Right cardiac atrium (tissue), 5 donors: ENCODE results near the gene ZBTB49. TPM values are rescaled to one million over a fixed set of nuclear protein-coding genes. Genes with fewer than 3 reads are reported as not detected.
"Not testable (repeated sequence)": the region's sequence is repeated elsewhere in the genome, so short reads cannot be mapped to it uniquely, and the experiment has no call there.

Experiments used
- ATAC-seq, 2 donors: fragments of 200-7000 bp; cut with Tn5 transposase; one replicate each; pipeline versions ENCODE4 v1.8.0 to v1.9.1; 2020; ENCODE audit warnings: moderate library complexity in 2 of 2, mild to moderate bottlenecking in 1 of 2
- DNase-seq, 3 donors: peaks; one replicate each; pipeline ENCODE4 v3.0.0-alpha.2; 2020
- H3K27ac ChIP-seq: one replicate; pipeline ENCODE4 v1.5.1; 2013; ENCODE audit warnings: mild to moderate bottlenecking, low read length, control low read depth, moderate library complexity
- H3K27me3 ChIP-seq: one replicate; pipeline ENCODE4 v1.6.1; 2013; ENCODE audit not compliant: control insufficient read depth, insufficient read depth
- H3K4me1 ChIP-seq: one replicate; pipeline ENCODE4 v1.6.1; 2013; ENCODE audit warnings: low read length; ENCODE audit not compliant: control insufficient read depth, insufficient read depth
- H3K4me3 ChIP-seq: one replicate; pipeline ENCODE4 v1.5.1; 2013; ENCODE audit warnings: low read length, control low read depth
- H3K9me3 ChIP-seq: one replicate; pipeline ENCODE4 v1.6.1; 2013; ENCODE audit warnings: low read length; ENCODE audit not compliant: control insufficient read depth
- WGBS: extraction: QIAGEN DNeasy Blood & Tissue Kit; methylation state at CpG from one replicate; pipeline ENCODE4 v1.1.7; 2013; 5-methylcytosine and 5-hydroxymethylcytosine counted together
- intact Hi-C, 4 donors: fragments of 100-400 bp; cut with DNase I; formaldehyde crosslinking; loops; one replicate each; pipeline versions ENCODE4 v1.11.0 to v1.14.0; 2022 to 2023
- long read RNA-seq, 4 donors: library from polyadenylated mRNA; unstranded; transcript quantifications; one replicate each; pipeline ENCODE4 v2.0.0, GENCODE V29; 2020 to 2021
- polyA plus RNA-seq: library from polyadenylated mRNA; stranded (reverse); fragments of 200-250 nt; gene quantifications from one replicate; pipeline ENCODE4 v1.2.3, GENCODE V29; 2013
- total RNA-seq, 4 donors: library from RNA; stranded (reverse); fragmentation: NEBNext Ultra II Directional; extraction: Animal tissue kit (Norgen Biotek cat#: 25700); gene quantifications; one replicate each; pipeline ENCODE4 v1.2.1, GENCODE V29; 2021
- donor health status: healthy with polysubstance abuse.
- donor health status: DM: no; HTN: yes; CAD: no.
- donor health status: DM: no; HTN: no; CAD: no.
- donor health status: DM: no; HTN: yes; CAD: no; lungs with severe emphysema.
- donor health status: DM: yes; HTN: yes; CAD: no.

Gene ZBTB49
- total RNA-seq (1 to 10 TPM; 4.2 to 6.0 (median 4.8) TPM), polyA plus RNA-seq (2.2 TPM)
- long read RNA-seq, donor 1, partial matches to known transcripts: 0 of 7 reads
- long read RNA-seq, donor 1, other reads (novel, unspliced or antisense): 4 of 7 reads
- long read RNA-seq, donor 2, partial matches to known transcripts: 1 of 1 reads
- long read RNA-seq, donor 2, other reads (novel, unspliced or antisense): 0 of 1 reads
- long read RNA-seq, donor 3, partial matches to known transcripts: 1 of 25 reads
- long read RNA-seq, donor 3, other reads (novel, unspliced or antisense): 16 of 25 reads
- long read RNA-seq, donor 4, partial matches to known transcripts: 0 of 3 reads
- long read RNA-seq, donor 4, other reads (novel, unspliced or antisense): 2 of 3 reads

DNA sequence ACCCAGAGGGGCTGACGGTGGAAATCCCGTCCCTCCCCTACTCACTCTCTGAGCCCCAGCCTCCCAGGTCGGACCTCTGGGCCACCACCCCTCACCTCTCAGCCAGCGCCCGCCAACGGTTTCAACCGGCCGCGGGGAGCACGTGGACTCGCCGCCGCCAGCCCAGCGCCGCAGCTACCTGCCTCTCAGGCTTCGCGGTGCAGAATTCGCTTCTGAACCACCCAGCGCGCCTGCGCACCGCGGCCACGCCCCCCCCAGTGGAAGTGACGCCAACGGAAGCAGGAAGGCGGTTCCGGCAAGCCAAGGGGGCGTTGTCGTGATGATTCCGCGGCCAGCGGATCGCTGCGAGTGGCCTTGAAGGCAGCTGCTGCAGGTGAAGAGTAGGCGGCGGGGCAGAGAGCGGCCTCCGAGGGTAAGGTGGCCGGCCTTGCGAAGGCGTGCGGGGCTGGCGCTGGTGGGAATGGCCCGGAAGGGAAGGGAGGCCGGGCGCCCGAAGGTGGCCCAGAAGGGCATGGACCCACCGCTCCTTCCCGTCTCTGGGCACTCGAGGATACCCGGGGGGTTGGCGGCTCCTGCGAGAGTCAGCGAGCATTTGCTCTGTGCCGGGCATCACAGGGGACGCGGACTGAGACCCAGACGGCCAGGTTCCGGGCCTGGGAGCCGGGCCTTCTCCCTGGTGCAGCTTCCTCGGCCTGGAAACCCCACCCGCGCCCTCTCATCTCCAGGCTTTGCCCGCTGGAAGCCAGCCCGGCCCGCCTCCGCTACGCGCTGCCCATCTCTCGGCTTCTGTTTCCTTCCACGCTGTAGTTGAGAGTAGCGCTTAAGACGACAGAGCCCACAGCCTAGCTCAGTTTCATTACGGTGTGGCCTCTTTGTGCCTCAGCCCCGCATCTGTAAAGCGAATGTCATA is at the start of gene ZBTB49, which contains the start of gene LYAR:
Gene ZBTB49, plus strand, starts transcription at position 311 of the 910 bp plus-strand sequence. CDS start 9,695 bp downstream, outside the sequence.
Gene LYAR, minus strand, starts transcription at position 214 of the 910 bp plus-strand sequence. CDS start 6,412 bp downstream, outside the sequence.
- intact Hi-C loops: no loop called here
- peak; percentile 97 to 98 for ATAC-seq
- H3K27me3 ChIP-seq: no peaks in the 10 kb centered on the region
- no peaks in the 10 kb centered on the region for H3K9me3 ChIP-seq
- peak within 1 kb of the TSS; percentile 26 for H3K27ac ChIP-seq
- peak; percentile 92 to 98 (median 97) for DNase-seq
- H3K4me3 ChIP-seq: peak within 1 kb of the TSS; percentile 60
- H3K4me1 ChIP-seq: peaks cover 4% of the 10 kb centered on the region
- under 1% methylated on average over 77 of the region's 77 CpGs for WGBS

DNA sequence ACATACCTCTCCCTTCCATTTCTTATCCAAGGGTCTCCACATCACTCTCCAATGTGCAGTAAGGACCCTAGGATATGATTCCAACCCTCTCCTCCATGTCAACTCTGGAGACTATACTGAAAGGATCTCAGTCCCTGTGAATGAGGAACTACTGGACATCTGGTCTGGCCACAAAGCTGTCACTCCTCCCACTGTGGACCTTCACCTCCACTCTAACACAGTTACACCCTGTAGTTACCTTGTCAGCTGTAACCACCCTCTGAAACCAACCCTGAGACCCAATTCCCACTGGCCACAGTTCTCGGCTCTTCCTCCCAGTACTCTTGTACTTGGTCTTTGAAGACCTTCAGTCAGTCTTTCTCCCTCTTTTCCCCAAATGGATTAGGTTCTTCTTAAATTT is 44.9 kb upstream of the ZBTB49 start:
- H3K27ac ChIP-seq: no peak overlapping the region
- intact Hi-C loops: no loop called here
- H3K4me3 ChIP-seq: no peak overlapping the region
- H3K27me3 ChIP-seq: no peaks in the 10 kb centered on the region
- no peaks in the 10 kb centered on the region for H3K4me1 ChIP-seq
- H3K9me3 ChIP-seq: no peaks in the 10 kb centered on the region
- DNase-seq (no peak), ATAC-seq (no peak)
- WGBS: 89% methylated on average over 1 of the region's 1 CpG

DNA sequence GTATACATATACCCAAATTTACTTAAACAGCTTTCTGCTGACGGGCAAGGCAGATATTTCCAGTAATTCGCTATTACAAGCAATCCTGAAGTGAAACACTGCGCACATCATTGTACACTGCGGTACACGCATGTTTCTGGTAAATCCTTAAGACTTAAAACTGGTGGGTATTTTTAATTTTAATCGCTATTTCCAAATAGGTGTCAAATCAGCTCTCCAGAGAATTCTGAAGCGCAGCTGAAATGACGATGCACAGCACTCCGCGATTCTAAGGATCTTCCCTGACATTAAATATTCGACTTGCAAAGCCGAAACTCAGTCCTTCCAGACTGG is 42.4 kb upstream of the ZBTB49 start:
- WGBS: under 1% methylated on average over 12 of the region's 12 CpGs
- H3K4me1 ChIP-seq: no peaks in the 10 kb centered on the region
- intact Hi-C loops: no loop called here
- peak overlapping the region; percentile 97 for H3K27ac ChIP-seq
- DNase-seq: no peak
- no peak for ATAC-seq
- H3K4me3 ChIP-seq: peak overlapping the region; percentile 95
- H3K27me3 ChIP-seq: no peaks in the 10 kb centered on the region
- no peaks in the 10 kb centered on the region for H3K9me3 ChIP-seq

GRCh38 chr4:4248029-4248884 is 41.8 kb upstream of the ZBTB49 start, which contains the start of gene TMEM128:
TMEM128 (minus strand) TSS chr4:4248223; CDS start chr4:4248202, 21 bp downstream.
- peak; percentile 92 to 97 (median 96) for DNase-seq
- intact Hi-C loops: no loop called here
- Histone ChIP-seq H3K27me3 (no peaks in the 10 kb centered on the region), H3K4me3 (peak within 1 kb of the TSS; percentile 95), H3K27ac (peak within 1 kb of the TSS; percentile 97), H3K4me1 (no peaks in the 10 kb centered on the region), H3K9me3 (no peaks in the 10 kb centered on the region)
- ATAC-seq: peak; percentile 98
- 1% methylated on average over 62 of the region's 62 CpGs for WGBS

DNA sequence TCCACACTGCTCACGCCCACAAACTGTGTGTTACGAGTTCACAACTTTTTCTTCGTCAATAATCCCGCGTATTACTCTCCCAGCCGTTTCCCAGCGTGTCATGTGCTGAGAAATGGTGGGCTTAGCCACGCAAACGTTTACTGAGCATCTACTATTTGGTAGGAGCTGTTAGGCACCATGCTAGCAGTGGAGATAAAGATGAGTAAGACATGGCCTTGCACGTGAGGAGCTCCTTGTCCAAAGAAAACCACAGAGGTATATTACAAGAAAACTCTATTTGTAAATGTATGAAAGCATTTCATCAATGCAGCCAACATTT is 41.2 kb upstream of the ZBTB49 start:
- intact Hi-C loops: no loop called here

DNA sequence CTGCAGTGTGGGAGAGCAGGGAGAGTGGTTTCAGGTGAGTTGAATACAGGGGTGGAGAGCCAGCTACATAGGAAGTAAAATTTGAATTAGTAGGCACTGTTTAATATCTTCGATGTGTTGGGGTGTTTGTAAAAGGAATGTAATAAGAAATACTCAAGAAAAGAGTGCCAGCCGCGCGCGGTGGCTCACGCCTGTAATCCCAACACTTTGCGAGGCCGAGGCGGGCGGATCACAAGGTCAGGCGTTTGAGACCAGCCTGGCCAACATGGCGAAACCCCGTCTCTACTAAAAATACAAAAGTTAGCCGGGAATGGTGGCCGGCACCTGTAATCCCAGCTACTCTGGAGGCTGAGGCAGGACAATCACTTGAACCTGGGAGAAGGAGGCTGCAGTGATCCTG is 40.7 kb upstream of the ZBTB49 start:
- ATAC-seq, H3K27ac ChIP-seq, H3K9me3 ChIP-seq, H3K4me3 ChIP-seq, intact Hi-C loops, H3K27me3 ChIP-seq, H3K4me1 ChIP-seq: not testable (repeated sequence)
- WGBS: 94% methylated on average over 15 of the region's 15 CpGs
- peak in 1 of 3 donors; percentile 59 for DNase-seq

More for the DNA sequence above, 41.2 kb upstream of the ZBTB49 start:
- Histone ChIP-seq H3K27me3 (no peaks in the 10 kb centered on the region), H3K27ac (peak overlapping the region; percentile 97), H3K4me3 (peak overlapping the region; percentile 95), H3K4me1 (no peaks in the 10 kb centered on the region), H3K9me3 (no peaks in the 10 kb centered on the region)
- 20% methylated on average over 10 of the region's 10 CpGs for WGBS
- ATAC-seq (no peak), DNase-seq (no peak)

GRCh38 chr4:4249866-4250265 is 40.2 kb upstream of the ZBTB49 start:
- Histone ChIP-seq H3K9me3 (no peaks in the 10 kb centered on the region), H3K27me3 (no peaks in the 10 kb centered on the region), H3K4me3 (no peak overlapping the region), H3K27ac (no peak overlapping the region), H3K4me1 (no peaks in the 10 kb centered on the region)
- WGBS: 82% methylated on average over 8 of the region's 8 CpGs
- intact Hi-C loops: loop anchor here in 3 of 4 donors (5.0 kb wide), 2 partner anchors 82 to 87 kb away; no protein-coding TSS in a partner anchor
- no peak for DNase-seq
- no peak for ATAC-seq

DNA sequence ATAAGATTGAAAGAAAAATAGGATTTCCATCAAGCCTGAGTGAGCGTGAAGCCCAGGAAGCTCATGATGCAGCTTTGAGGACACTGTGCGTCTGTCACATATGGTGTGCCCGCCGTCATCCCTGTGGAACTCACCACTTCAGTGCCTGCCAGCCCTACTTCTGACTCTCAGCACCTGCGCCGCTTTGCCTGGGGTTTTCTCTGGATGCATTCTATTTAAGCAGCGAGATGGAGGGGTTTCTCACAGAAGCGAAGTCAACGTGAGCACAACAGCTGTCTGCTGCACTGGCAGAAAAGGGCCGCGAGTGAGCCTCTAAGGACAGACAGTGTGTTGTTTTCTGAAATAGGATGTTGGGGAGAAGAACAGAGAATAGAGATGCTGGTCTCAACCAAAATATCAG is 35.9 kb upstream of the ZBTB49 start:
- Histone ChIP-seq H3K27me3 (no peaks in the 10 kb centered on the region), H3K9me3 (no peaks in the 10 kb centered on the region), H3K4me1 (no peaks in the 10 kb centered on the region), H3K27ac (no peak overlapping the region), H3K4me3 (no peak overlapping the region)
- intact Hi-C loops: loop anchor here in 3 of 4 donors (5.0 kb wide), 2 partner anchors 78 to 83 kb away; no protein-coding TSS in a partner anchor
- WGBS: 82% methylated on average over 11 of the region's 11 CpGs
- ATAC-seq (no peak), DNase-seq (no peak)

- intact Hi-C loops: loop anchor here (5.0 kb wide), 2 partner anchors 78 to 83 kb away; no protein-coding TSS in a partner anchor
- no peaks in the 10 kb centered on the region for H3K4me1 ChIP-seq
- no peak for DNase-seq
- no peak overlapping the region for H3K27ac ChIP-seq
- H3K9me3 ChIP-seq: no peaks in the 10 kb centered on the region
- H3K27me3 ChIP-seq: no peaks in the 10 kb centered on the region
- WGBS: 79% methylated on average over 6 of the region's 6 CpGs
- ATAC-seq: no peak
- no peak overlapping the region for H3K4me3 ChIP-seq
Measured at GRCh38 chr4:4254666-4255065, 35.4 kb upstream of the ZBTB49 start.

GRCh38 chr4:4256799-4257198 is 33.3 kb upstream of the ZBTB49 start:
- no peaks in the 10 kb centered on the region for H3K27me3 ChIP-seq
- intact Hi-C loops: loop anchor here in 1 of 4 donors (5.0 kb wide), 1 partner anchor 81 kb away; no protein-coding TSS in a partner anchor
- H3K27ac ChIP-seq: no peak overlapping the region
- no peaks in the 10 kb centered on the region for H3K4me1 ChIP-seq
- no peaks in the 10 kb centered on the region for H3K9me3 ChIP-seq
- H3K4me3 ChIP-seq: no peak overlapping the region
- DNase-seq (peak in 1 of 3 donors; percentile 25), ATAC-seq (peak in 1 of 2 donors; percentile 88)
- WGBS: 63% methylated on average over 10 of the region's 10 CpGs
